Natural killer cell (primary cell): Measurements from ENCODE around the gene CMTM1. TPM values are rescaled to one million over a fixed set of nuclear protein-coding genes. Genes with fewer than 3 reads are reported as not detected.
"Not testable (repeated sequence)": the region's sequence is repeated elsewhere in the genome, so short reads cannot be mapped to it uniquely, and the experiment has no call there.

Source experiments
- ATAC-seq, 3 donors: fragments of 150-1000 bp in 2 of 3; fragments of 200-7000 bp in 1 of 3; cut with Tn5 transposase; 1 replicate in 1 of 3; 2 replicates in 2 of 3; pipeline ENCODE4 v1.10.0; 2021; ENCODE audit warnings: mild to moderate bottlenecking in 2 of 3, moderate library complexity in 2 of 3
- DNase-seq, 2 donors: peaks; one replicate each; pipeline versions ENCODE4 v3.0.0 to v3.0.0-alpha.2; 2013 to 2021; ENCODE audit warnings: mixed read lengths in 1 of 2
- H3K27ac ChIP-seq: one replicate; pipeline ENCODE4 v1.5.1; 2013; ENCODE audit warnings: mild to moderate bottlenecking, low read length
- H3K27me3 ChIP-seq: one replicate; pipeline ENCODE4 v1.6.1; 2013; ENCODE audit warnings: low read length; ENCODE audit not compliant: control insufficient read depth, insufficient read depth
- H3K36me3 ChIP-seq: one replicate; pipeline ENCODE4 v1.6.1; 2013; ENCODE audit warnings: low read length; ENCODE audit not compliant: control insufficient read depth, insufficient read depth
- H3K4me1 ChIP-seq: one replicate; pipeline ENCODE4 v1.6.1; 2013; ENCODE audit warnings: low read length; ENCODE audit not compliant: control insufficient read depth, insufficient read depth
- H3K4me3 ChIP-seq: one replicate; pipeline ENCODE4 v1.5.1; 2013; ENCODE audit warnings: low read length
- H3K9me3 ChIP-seq: one replicate; pipeline ENCODE4 v1.6.1; 2013; ENCODE audit warnings: low read length; ENCODE audit not compliant: control insufficient read depth, insufficient read depth
- H3K27ac Mint-ChIP-seq, 2 donors: one replicate each; pipeline ENCODE4 v1.8.0; 2022; ENCODE audit warnings: mild to moderate bottlenecking in 2 of 2, mixed read lengths in 2 of 2, moderate library complexity in 1 of 2
- H3K27me3 Mint-ChIP-seq, 2 donors: one replicate each; pipeline ENCODE4 v1.8.0; 2022; ENCODE audit warnings: low read depth in 2 of 2, mixed read lengths in 2 of 2
- H3K36me3 Mint-ChIP-seq: one replicate; pipeline ENCODE4 v1.8.0; 2022; ENCODE audit warnings: mixed read lengths
- H3K4me1 Mint-ChIP-seq, 2 donors: one replicate each; pipeline ENCODE4 v1.8.0; 2022; ENCODE audit warnings: mixed read lengths in 2 of 2
- H3K4me3 Mint-ChIP-seq: one replicate; pipeline ENCODE4 v1.8.0; 2022; ENCODE audit warnings: mild to moderate bottlenecking, moderate library complexity, mixed read lengths
- H3K9me3 Mint-ChIP-seq, 2 donors: one replicate each; pipeline ENCODE4 v1.8.0; 2022; ENCODE audit warnings: mixed read lengths in 2 of 2
- CTCF ChIP-seq: fragments of 200-600 bp; IDR thresholded peaks from one replicate; pipeline ENCODE4 v1.8.0; 2022; ENCODE audit warnings: antibody characterized with exemption
- WGBS: methylation state at CpG from one replicate; pipeline ENCODE4 v1.1.7; 2013; ENCODE audit warnings: missing lambda C conversion rate; ENCODE audit not compliant: insufficient coverage; 5-methylcytosine and 5-hydroxymethylcytosine counted together
- intact Hi-C: fragments of 100-400 bp; cut with micrococcal nuclease; formaldehyde crosslinking; loops from one replicate; pipeline ENCODE4 v1.14.2; 2022
- total RNA-seq, 4 donors: library from RNA; stranded (reverse); fragments of 120-200 nt in 1 of 4; gene quantifications; one replicate each; pipeline versions ENCODE4 v1.2.3 to v1.2.4, GENCODE V29; 2013 to 2022

The CMTM1 gene
- total RNA-seq, 3 donors from 2014 or later (not counting 1 experiment from before 2014, with no cell fraction given) = 4.4 to 8.5 (median 7.8) TPM

GRCh38 chr16:66608241-66609138 lies 42.3 kb downstream of the CMTM1 start:
- Histone ChIP-seq H3K4me3 (no peak overlapping the region), H3K36me3 (peaks cover 45% of the 10 kb centered on the region), H3K27ac (no peak overlapping the region), H3K9me3 (no peaks in the 10 kb centered on the region), H3K27me3 (no peaks in the 10 kb centered on the region), H3K4me1 (peaks cover 46% of the 10 kb centered on the region)
- TF ChIP-seq CTCF = peak; percentile 84
- ATAC-seq (peak; percentile 22 to 41 (median 40)), DNase-seq (peak; percentile 72 to 88)
- intact Hi-C loops = loop anchor here (10.0 kb wide), 1 partner anchor 266 kb away; no protein-coding TSS in a partner anchor
- 42% methylated on average over 17 of the region's 17 CpGs for WGBS
- Mint-ChIP-seq H3K27ac (peak overlapping the region; percentile 56 to 77), H3K4me1 (peaks cover 21 to 35% of the 10 kb centered on the region in 2 donors), H3K9me3 (no peaks in the 10 kb centered on the region), H3K4me3 (peak overlapping the region; percentile 53), H3K36me3 (no peaks in the 10 kb centered on the region), H3K27me3 (no peaks in the 10 kb centered on the region)

- Mint-ChIP-seq H3K27me3 (no peaks in the 10 kb centered on the region), H3K36me3 (no peaks in the 10 kb centered on the region), H3K4me1 (peaks cover 15 to 29% of the 10 kb centered on the region in 2 donors), H3K4me3 (no peak overlapping the region), H3K9me3 (no peaks in the 10 kb centered on the region), H3K27ac (no peak overlapping the region)
- no peak overlapping the region for H3K27ac ChIP-seq
- ATAC-seq (no peak), DNase-seq (no peak)
- no peak overlapping the region for H3K4me3 ChIP-seq
- intact Hi-C loops = loop anchor here (10.0 kb wide), 1 partner anchor 266 kb away; no protein-coding TSS in a partner anchor
- H3K9me3 ChIP-seq = no peaks in the 10 kb centered on the region
- no peaks in the 10 kb centered on the region for H3K27me3 ChIP-seq
- TF ChIP-seq CTCF = no peak
- H3K4me1 ChIP-seq = peaks cover 39% of the 10 kb centered on the region
- 97% methylated on average over 12 of the region's 12 CpGs for WGBS
- peaks cover 48% of the 10 kb centered on the region for H3K36me3 ChIP-seq
Observed at GRCh38 chr16:66609139-66609510, 42.9 kb downstream of the CMTM1 start.

GRCh38 chr16:66610111-66610820 lies 44.0 kb downstream of the CMTM1 start:
- Mint-ChIP-seq H3K27ac (peak overlapping the region in 1 of 2 donors; percentile 50), H3K9me3 (no peaks in the 10 kb centered on the region), H3K27me3 (no peaks in the 10 kb centered on the region), H3K36me3 (no peaks in the 10 kb centered on the region), H3K4me3 (no peak overlapping the region), H3K4me1 (peaks cover 13 to 26% of the 10 kb centered on the region in 2 donors)
- H3K27me3 ChIP-seq = no peaks in the 10 kb centered on the region
- ATAC-seq (no peak), DNase-seq (no peak)
- no peaks in the 10 kb centered on the region for H3K9me3 ChIP-seq
- intact Hi-C loops = no loop called here
- TF ChIP-seq CTCF = no peak
- peaks cover 52% of the 10 kb centered on the region for H3K36me3 ChIP-seq
- H3K4me3 ChIP-seq = no peak overlapping the region
- H3K4me1 ChIP-seq = peaks cover 39% of the 10 kb centered on the region
- no peak overlapping the region for H3K27ac ChIP-seq
- WGBS = 95% methylated on average over 14 of the region's 14 CpGs

GRCh38 chr16:66611911-66612310 lies 45.7 kb downstream of the CMTM1 start:
- H3K36me3 Mint-ChIP-seq, ATAC-seq, H3K9me3 ChIP-seq, DNase-seq, H3K27ac Mint-ChIP-seq, H3K27me3 Mint-ChIP-seq, intact Hi-C loops, H3K4me3 Mint-ChIP-seq, H3K27me3 ChIP-seq, H3K4me3 ChIP-seq, H3K9me3 Mint-ChIP-seq, H3K27ac ChIP-seq: not testable (repeated sequence)
- peaks cover 5 to 14% of the 10 kb centered on the region in 2 donors for H3K4me1 Mint-ChIP-seq
- H3K4me1 ChIP-seq = peaks cover 23% of the 10 kb centered on the region
- peaks cover 52% of the 10 kb centered on the region for H3K36me3 ChIP-seq
- 95% methylated on average over 8 of the region's 8 CpGs for WGBS
